ENCODE data around the gene KLRC1.
"Not testable (repeated sequence)": the region's sequence is repeated elsewhere in the genome, so short reads cannot be mapped to it uniquely, and the experiment has no call there.

The KLRC1 gene

GRCh38 chr12:10422159-10422558, 31.0 kb downstream of the KLRC1 start:
- H3K27ac ChIP-seq: not testable (repeated sequence)

DNA sequence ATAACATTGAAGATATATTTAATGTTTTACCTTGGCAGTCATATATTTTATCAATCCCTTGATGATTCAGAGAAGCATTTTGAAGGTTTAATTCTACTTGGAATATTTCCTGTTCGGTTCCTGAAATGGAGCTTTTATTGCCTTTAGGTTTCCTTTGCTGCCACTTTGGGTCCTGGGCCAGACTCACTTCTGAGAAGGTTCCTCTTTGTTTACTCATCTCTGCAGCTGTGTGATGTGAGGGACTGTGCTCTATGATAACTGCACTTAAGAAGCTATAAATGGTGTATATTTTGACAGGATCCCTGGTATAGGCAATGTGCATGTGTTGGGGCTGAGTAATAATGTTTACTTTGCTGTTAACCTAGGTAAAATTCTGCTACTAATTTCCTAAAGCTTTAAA, 32.8 kb downstream of the KLRC1 start, which contains the start of gene KLRC3:
KLRC3 (minus strand) TSS at position 262 of the 400 bp plus-strand sequence; CDS start at position 217, 45 bp downstream.
- not testable (repeated sequence) for H3K27ac ChIP-seq

DNA sequence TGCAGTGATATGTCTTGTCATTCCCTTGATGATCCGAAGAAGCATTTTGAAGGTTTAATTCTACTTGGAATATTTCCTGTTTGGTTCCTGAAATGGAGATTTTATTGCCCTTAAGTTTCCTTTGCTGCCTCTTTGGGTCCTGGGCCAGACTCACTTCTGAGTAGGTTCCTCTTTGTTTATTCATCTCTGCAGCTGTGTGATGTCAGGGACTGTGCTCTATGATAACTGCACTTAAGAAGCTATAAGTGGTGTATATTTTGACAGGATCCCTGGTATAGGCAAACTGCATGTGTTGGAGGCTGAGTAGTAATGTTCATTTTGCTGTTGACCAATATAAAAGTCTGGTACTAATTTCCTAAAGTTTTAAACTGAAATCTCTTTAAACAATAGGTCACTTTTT, 43.8 kb downstream of the KLRC1 start, which contains the start of gene KLRC4:
KLRC4 (minus strand) TSS at position 366 of the 400 bp plus-strand sequence; CDS start at position 184, 182 bp downstream.
- peak within 1 kb of the TSS; percentile 73 for H3K27ac ChIP-seq
- no peak for TF ChIP-seq CTCF (conservative IDR thresholded peaks at IDR 0.05)

DNA sequence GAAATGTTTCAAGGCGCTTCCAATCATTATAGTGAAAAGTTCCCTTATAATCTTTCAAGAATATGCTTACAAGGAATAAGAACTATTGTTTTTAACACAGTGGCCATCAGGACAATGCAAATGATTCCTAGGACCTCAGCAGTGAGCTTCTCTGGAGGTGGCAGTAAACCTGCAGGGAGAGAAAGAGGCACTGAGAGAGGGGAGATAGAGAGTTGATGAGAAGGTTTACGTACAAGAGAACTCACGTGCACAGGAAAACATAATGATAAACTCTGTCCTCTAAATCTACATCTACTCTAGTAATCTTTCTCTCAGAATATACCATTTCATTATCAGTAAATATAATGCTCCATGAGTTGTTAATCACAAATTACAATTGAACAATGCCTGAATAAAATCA, 44.3 kb downstream of the KLRC1 start:
- no peak for TF ChIP-seq CTCF (conservative IDR thresholded peaks at IDR 0.05)
- peak overlapping the region; percentile 73 for H3K27ac ChIP-seq

GRCh38 chr12:10406725-10407124, 46.5 kb downstream of the KLRC1 start:
- no peak overlapping the region for H3K27ac ChIP-seq
- no peak for TF ChIP-seq CTCF (conservative IDR thresholded peaks at IDR 0.05)

GRCh38 chr12:10405294-10405693, 47.9 kb downstream of the KLRC1 start:
- no peak overlapping the region for H3K27ac ChIP-seq
- no peak for TF ChIP-seq CTCF (conservative IDR thresholded peaks at IDR 0.05)

DNA sequence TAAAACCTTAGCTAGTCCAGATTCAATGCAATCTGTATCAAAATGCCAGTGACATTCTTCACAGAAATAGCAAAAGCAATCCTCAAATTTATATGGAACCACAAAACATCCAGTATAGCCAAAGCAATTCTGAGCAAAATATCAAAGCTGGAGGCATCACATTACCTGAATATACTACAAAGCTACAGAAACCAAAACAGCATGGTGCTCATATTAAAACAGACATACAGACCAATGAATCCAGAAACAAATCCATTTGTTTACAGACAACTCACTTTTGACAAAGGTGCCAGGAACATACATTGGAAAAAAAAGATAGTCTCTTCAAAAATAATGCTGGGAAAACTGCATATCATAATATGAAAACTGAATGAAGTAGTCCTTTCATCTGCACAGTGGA, 48.4 kb downstream of the KLRC1 start:
- TF ChIP-seq CTCF (conservative IDR thresholded peaks at IDR 0.05): no peak
- H3K27ac ChIP-seq: no peak overlapping the region

DNA sequence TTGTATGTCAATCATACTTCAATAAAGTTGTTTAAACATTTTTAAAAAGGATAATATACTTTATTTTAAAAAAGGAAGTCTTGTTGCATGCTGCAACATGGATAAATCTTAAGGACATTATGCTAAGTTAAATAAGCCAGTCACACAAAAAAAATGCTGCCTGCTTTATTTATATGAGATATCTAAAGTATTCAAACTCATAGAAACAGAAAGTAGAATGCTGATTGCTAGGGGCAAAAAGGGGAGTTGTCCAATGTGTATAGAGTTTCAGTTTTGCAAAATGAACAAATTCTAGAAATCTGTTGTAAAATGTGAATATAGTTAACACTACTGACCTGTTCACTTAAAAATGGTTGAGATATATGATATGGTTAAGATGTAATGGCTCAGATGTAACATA, 52.3 kb downstream of the KLRC1 start:
- no peak overlapping the region for H3K27ac ChIP-seq
- TF ChIP-seq CTCF (conservative IDR thresholded peaks at IDR 0.05): no peak

DNA sequence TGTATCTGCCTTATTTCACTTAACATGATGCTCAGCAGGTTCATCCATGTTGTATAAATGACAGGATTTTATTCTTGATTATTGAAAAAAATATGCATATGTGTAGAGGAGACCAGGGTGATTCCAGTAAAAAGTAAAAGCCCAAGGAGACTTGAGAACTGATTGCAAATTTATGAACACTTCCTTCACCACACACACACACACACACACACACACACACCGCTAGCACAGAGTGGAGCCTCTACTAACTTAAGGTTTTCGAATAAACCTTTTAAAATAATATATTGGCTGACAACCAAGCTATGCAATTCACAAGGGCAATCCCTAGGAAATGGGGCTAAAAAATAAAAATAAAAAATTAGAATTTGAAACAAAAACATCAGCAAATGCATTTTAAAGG, 55.0 kb downstream of the KLRC1 start:
- H3K27ac ChIP-seq: peak overlapping the region; percentile 95; the same call in 1 of the 2 replicates

More for the DNA sequence above, 55.0 kb downstream of the KLRC1 start:
- no peak for TF ChIP-seq CTCF (conservative IDR thresholded peaks at IDR 0.05)

Measured in VCaP (cell line).